Astrocyte of the spinal cord (primary cell): ENCODE results near the gene PRC1.

Experiments
- DNase-seq: peaks from one replicate; pipeline ENCODE4 v3.0.0; 2011; ENCODE audit warnings: low read depth, low spot score
- H3K4me3 ChIP-seq: 2 replicates; pipeline ENCODE4 v1.5.1; 2011; ENCODE audit warnings: low read depth, mild to moderate bottlenecking, low read length, moderate library complexity
- in situ Hi-C: cut with HindIII; loops from 2 replicates; pipeline ENCODE4 v1.10.0; 2017; ENCODE audit warnings: low sequenced_read_pairs
- TF ChIP-seq, protein P1 (sequence below): IDR thresholded peaks from 2 replicates; pipeline ENCODE4 v1.5.1; 2012; ENCODE audit warnings: low read depth, mild to moderate bottlenecking, low read length, inconsistent platforms

Gene PRC1

DNA sequence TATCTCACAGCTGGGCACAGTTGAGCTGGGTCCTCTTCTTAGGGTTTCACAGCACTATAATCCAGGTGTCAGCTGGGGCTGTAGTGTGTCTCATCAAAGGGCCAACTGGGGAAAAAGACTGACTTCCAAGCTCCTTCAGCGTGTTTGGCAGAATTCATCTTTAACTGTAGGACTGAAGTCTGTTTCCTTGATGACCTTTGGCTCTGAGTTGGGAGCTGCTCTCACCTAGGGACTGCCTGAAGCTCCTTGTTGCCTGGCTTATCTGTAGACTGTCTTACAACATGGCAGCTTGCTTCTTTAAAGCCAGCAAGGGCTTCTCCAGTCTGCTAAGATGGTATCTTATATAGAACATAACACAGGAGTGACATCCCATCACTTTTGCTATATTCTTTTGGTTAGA, 33.3 kb upstream of the PRC1 start:
- no peak for DNase-seq
- no peak overlapping the region for H3K4me3 ChIP-seq
- in situ Hi-C loops = no loop called here
- TF ChIP-seq, protein P1, sequence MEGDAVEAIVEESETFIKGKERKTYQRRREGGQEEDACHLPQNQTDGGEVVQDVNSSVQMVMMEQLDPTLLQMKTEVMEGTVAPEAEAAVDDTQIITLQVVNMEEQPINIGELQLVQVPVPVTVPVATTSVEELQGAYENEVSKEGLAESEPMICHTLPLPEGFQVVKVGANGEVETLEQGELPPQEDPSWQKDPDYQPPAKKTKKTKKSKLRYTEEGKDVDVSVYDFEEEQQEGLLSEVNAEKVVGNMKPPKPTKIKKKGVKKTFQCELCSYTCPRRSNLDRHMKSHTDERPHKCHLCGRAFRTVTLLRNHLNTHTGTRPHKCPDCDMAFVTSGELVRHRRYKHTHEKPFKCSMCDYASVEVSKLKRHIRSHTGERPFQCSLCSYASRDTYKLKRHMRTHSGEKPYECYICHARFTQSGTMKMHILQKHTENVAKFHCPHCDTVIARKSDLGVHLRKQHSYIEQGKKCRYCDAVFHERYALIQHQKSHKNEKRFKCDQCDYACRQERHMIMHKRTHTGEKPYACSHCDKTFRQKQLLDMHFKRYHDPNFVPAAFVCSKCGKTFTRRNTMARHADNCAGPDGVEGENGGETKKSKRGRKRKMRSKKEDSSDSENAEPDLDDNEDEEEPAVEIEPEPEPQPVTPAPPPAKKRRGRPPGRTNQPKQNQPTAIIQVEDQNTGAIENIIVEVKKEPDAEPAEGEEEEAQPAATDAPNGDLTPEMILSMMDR = no peak

DNA sequence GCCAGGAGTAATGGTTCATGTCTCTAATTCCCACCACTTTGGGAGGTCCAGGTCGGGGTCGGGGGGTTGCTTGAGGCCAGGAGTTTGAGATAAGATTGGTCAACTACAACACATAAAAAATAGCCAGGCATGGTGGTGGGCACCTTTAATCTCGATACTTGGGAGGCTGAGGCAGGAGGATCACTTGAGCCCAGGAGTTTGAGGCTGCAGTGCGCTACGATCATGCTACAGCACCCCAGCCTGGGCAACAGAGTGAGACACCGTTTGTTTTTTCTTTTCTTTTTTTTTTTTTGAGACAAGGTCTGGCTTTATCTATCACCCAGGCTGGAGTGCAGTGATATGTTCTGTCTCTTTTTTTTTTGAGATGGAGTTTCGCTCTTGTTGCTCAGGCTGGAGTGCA, 29.4 kb upstream of the PRC1 start:
- in situ Hi-C loops = no loop called here
- no peak overlapping the region for H3K4me3 ChIP-seq
- no peak for DNase-seq
- TF ChIP-seq, protein P1 = no peak

DNA sequence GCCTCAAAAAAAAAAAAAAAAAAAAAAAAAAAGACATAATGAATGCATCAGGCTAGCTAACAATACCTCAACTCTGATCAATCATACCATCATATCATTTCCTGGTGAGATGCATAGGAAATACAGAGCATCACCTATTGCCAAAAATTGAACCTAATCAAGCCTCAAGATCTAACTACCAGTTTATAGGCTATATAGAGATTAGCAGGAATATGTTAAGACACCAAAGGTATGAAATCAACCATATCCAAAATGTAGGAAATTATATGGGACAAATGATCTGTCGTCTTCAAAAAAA, 28.4 kb upstream of the PRC1 start:
- no peak for DNase-seq
- TF ChIP-seq, protein P1 = no peak
- peak overlapping the region; percentile 99 for H3K4me3 ChIP-seq
- in situ Hi-C loops = no loop called here

DNA sequence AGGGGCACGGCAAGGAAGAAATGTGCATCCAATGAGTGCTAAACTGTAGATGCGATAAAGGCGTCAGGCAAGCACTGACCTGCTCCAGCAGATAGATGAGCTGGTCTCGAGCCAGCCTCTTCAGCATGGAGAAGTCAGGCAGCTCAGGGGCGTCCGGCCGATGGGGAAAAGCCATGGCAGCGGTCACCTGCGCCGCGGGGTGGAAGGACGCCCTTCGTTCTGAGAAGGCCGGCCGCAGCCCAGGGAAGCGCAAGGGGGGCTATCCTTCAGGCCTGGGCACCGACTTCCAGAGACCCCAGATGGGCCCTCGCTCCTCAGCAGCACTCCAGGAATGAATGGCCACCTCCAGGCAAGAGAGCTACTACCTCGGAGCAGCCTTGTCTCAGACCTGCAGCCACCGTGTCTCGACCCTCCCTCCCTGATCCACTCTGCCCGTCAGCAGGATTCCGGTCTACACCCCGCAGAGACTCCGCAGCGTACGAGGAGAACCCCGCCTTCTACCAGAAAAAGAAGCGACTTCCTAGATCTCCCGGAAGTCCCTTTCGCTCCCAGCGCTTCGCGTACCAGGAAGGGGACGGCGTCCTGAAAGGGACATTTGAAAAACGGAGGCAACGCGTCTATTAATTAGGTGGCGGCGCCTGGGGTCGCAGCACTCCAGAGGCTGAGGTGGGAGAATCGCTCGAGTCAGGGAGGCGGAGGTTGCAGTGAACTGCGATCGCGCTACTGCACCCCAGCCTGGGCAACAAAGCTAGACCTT, 27.9 kb upstream of the PRC1 start, which contains the start of gene VPS33B:
VPS33B (minus strand) TSS at position 520 of the 757 bp plus-strand sequence; CDS start at position 175, 345 bp downstream.
- in situ Hi-C loops = no loop called here
- peak; percentile 84 for DNase-seq
- H3K4me3 ChIP-seq = peak within 1 kb of the TSS; percentile 99
- TF ChIP-seq, protein P1 = no peak

DNA sequence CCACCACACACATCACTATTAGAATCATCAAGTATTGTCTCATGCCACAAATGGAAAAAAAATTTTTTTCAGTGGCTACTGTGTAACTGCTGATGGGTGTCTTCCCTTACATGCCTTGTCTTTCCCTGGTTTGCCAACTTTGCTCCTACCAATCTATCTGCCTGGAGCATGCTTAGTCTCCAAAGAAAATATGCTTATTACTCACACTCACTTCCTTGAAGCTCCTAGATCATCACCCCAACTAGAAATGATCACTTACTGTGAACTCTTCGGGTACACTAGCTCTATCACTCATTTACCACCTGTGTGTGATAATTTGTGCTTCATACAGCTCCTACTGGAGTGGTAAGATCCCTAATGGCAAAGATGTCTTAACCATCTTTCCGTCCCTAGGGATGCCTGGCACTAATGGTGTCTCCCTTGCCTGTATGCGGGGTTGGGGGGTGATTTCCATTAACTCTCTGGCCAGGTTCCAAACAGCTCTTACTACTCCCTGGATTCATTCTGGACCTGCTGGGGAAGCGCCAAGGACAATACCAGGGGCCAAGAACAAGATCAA, 27.3 kb upstream of the PRC1 start:
- TF ChIP-seq, protein P1 = no peak
- in situ Hi-C loops = no loop called here
- peak; percentile 22 for DNase-seq
- H3K4me3 ChIP-seq = peak overlapping the region; percentile 99

DNA sequence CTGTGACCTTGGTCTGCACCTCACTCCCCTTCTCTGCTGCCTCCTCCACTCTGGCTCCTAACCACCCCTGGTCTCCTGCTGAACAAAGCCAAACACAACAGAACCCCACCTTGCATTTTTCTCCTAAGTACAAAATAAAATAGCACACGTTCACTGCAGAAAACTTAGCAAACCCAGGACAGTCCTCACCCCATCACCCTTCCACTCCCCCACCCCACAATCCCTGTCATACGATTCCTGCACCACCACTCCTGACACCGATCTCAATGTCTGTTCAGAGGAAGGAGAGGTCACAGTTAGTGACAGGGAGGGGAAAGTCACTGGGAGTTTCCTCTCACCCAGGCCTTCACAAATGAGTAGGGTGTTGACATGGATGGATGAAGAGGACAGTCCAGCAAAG, 23.8 kb upstream of the PRC1 start:
- TF ChIP-seq, protein P1 = no peak
- in situ Hi-C loops = no loop called here
- no peak overlapping the region for H3K4me3 ChIP-seq
- no peak for DNase-seq
